IMR-90 (cell line): ENCODE data around the gene EYS. TPM values are rescaled to one million over a fixed set of nuclear protein-coding genes. Genes with fewer than 3 reads are reported as not detected.

ENCODE experiments used
- ATAC-seq: fragments of 200-7000 bp; cut with Tn5 transposase; 2 replicates; pipeline ENCODE4 v1.9.1; 2020; ENCODE audit warnings: low read depth, mild to moderate bottlenecking, moderate library complexity
- BruUV-seq: library from RNA; stranded (reverse); fragments of 400-500 nt; replicated peaks from 2 replicates; lab custom pipeline; 2021; lab: Mats Ljungman, UMichigan
- CTCF ChIA-PET: fragments of 300-600 bp; formaldehyde crosslinking; extraction: SDS; loops from one replicate; lab custom pipeline; 2021; ENCODE audit warnings: antibody characterized with exemption; lab: Yijun Ruan, JAX
- POLR2A ChIA-PET: fragments of 300-600 bp; sonication (Branson Sonifier 250); formaldehyde crosslinking; loops from one replicate; lab custom pipeline; 2022; ENCODE audit warnings: antibody characterized with exemption; ENCODE audit not compliant: unreplicated experiment; lab: Charles Lee
- DNase-seq: peaks from one replicate; pipeline ENCODE4 v3.0.0; 2013
- H2AFZ ChIP-seq: replicated peaks from 2 replicates; pipeline ENCODE3; 2013; ENCODE audit warnings: low read length, mild to moderate bottlenecking; ENCODE audit not compliant: poor library complexity
- H2AK5ac ChIP-seq: 2 replicates; pipeline ENCODE4 v1.6.1; 2013; ENCODE audit warnings: low read depth, low read length, inconsistent platforms
- H2AK9ac ChIP-seq: replicated peaks from 2 replicates; pipeline ENCODE3; 2013; ENCODE audit warnings: mild to moderate bottlenecking, low read depth, low read length, moderate library complexity; ENCODE audit not compliant: poor library complexity
- H2BK120ac ChIP-seq: 2 replicates; pipeline ENCODE4 v1.6.1; 2013; ENCODE audit warnings: low read depth, low read length, inconsistent platforms
- H2BK15ac ChIP-seq: 3 replicates; pipeline ENCODE4 v1.6.1; 2013; ENCODE audit warnings: low read depth, low read length, inconsistent platforms
- H2BK20ac ChIP-seq: 2 replicates; pipeline ENCODE4 v1.6.1; 2013; ENCODE audit warnings: low read depth, mild to moderate bottlenecking, inconsistent platforms, low read length, moderate library complexity
- H2BK5ac ChIP-seq: 2 replicates; pipeline ENCODE4 v1.6.1; 2013; ENCODE audit warnings: mild to moderate bottlenecking, low read depth, low read length, inconsistent platforms; ENCODE audit not compliant: poor library complexity, severe bottlenecking
- H3K14ac ChIP-seq: replicated peaks from 2 replicates; pipeline ENCODE4 v1.6.1; 2013; ENCODE audit warnings: low read depth, low read length, inconsistent platforms
- H3K18ac ChIP-seq: 2 replicates; pipeline ENCODE4 v1.6.1; 2013; ENCODE audit warnings: low read depth, low read length, control low read depth
- H3K23ac ChIP-seq: 2 replicates; pipeline ENCODE4 v1.6.1; 2013; ENCODE audit warnings: low read depth, low read length, inconsistent platforms
- H3K27ac ChIP-seq: 2 replicates; pipeline ENCODE4 v1.5.1; 2013; ENCODE audit warnings: mild to moderate bottlenecking, control low read depth, low read length; ENCODE audit not compliant: insufficient read depth
- H3K27me3 ChIP-seq: 2 replicates; pipeline ENCODE4 v1.6.1; 2013; ENCODE audit warnings: low read length; ENCODE audit not compliant: control insufficient read depth, insufficient read depth
- H3K36me3 ChIP-seq: 2 replicates; pipeline ENCODE4 v1.6.1; 2013; ENCODE audit warnings: low read length, mixed read lengths; ENCODE audit not compliant: control insufficient read depth, insufficient read depth
- H3K4ac ChIP-seq: 2 replicates; pipeline ENCODE4 v1.6.1; 2013; ENCODE audit warnings: low read depth, low read length, inconsistent platforms
- H3K4me1 ChIP-seq: 2 replicates; pipeline ENCODE4 v1.6.1; 2013; ENCODE audit warnings: low read length, mixed read lengths; ENCODE audit not compliant: control insufficient read depth, insufficient read depth
- H3K4me2 ChIP-seq: 2 replicates; pipeline ENCODE4 v1.6.1; 2013; ENCODE audit warnings: low read depth, mild to moderate bottlenecking, control low read depth, low read length, moderate library complexity
- H3K4me3 ChIP-seq: 2 replicates; pipeline ENCODE4 v1.5.1; 2013; ENCODE audit warnings: low read depth, mild to moderate bottlenecking, control low read depth, low read length, moderate library complexity; ENCODE audit not compliant: insufficient read depth
- H3K56ac ChIP-seq: 2 replicates; pipeline ENCODE4 v1.6.1; 2013; ENCODE audit warnings: low read length, inconsistent platforms; ENCODE audit not compliant: insufficient read depth; ENCODE audit errors: extremely low read depth
- H3K79me1 ChIP-seq, 2 experiments: 2 replicates each; pipeline ENCODE4 v1.6.1; 2013; ENCODE audit warnings: low read length in 2 of 2, inconsistent platforms in 1 of 2, low read depth in 1 of 2
- H3K9ac ChIP-seq: 2 replicates; pipeline ENCODE4 v1.6.1; 2013; ENCODE audit warnings: low read depth, low read length, control low read depth
- H3K9me1 ChIP-seq: 2 replicates; pipeline ENCODE4 v1.6.1; 2013; ENCODE audit warnings: low read length, inconsistent platforms; ENCODE audit not compliant: insufficient read depth
- H3K9me3 ChIP-seq: 2 replicates; pipeline ENCODE4 v1.6.1; 2013; ENCODE audit warnings: low read length; ENCODE audit not compliant: control insufficient read depth, insufficient read depth
- H4K20me1 ChIP-seq: 2 replicates; pipeline ENCODE4 v1.6.1; 2013; ENCODE audit warnings: low read length, inconsistent platforms; ENCODE audit not compliant: insufficient read depth
- H4K5ac ChIP-seq: 2 replicates; pipeline ENCODE4 v1.6.1; 2013; ENCODE audit warnings: mild to moderate bottlenecking, low read depth, low read length, control low read depth
- H4K8ac ChIP-seq, 2 experiments: 2 replicates each; pipeline ENCODE4 v1.6.1; 2013; ENCODE audit warnings: low read depth in 2 of 2, low read length in 2 of 2, control low read depth in 1 of 2, inconsistent platforms in 1 of 2
- H4K91ac ChIP-seq: 2 replicates; pipeline ENCODE4 v1.6.1; 2013; ENCODE audit warnings: low read depth, low read length, inconsistent platforms; ENCODE audit not compliant: insufficient read depth
- BHLHE40 ChIP-seq: fragments of 150-350 bp; IDR thresholded peaks from 2 replicates; pipeline ENCODE4 v1.6.1; 2016; ENCODE audit warnings: mild to moderate bottlenecking, low read depth, low read length
- CEBPB ChIP-seq: IDR thresholded peaks from 2 replicates; pipeline ENCODE4 v1.6.1; 2012; ENCODE audit warnings: low read depth, low read length, improper control_type of control experiment
- CHD1 ChIP-seq: IDR thresholded peaks from 2 replicates; pipeline ENCODE4 v1.6.1; 2012; ENCODE audit warnings: low read depth, low read length, improper control_type of control experiment
- CTCF ChIP-seq: conservative IDR thresholded peaks from 2 replicates; pipeline ENCODE4 v1.5.1; 2012; ENCODE audit warnings: mild to moderate bottlenecking, low read depth, low read length, improper control_type of control experiment
- ELK1 ChIP-seq: fragments of 150-350 bp; IDR thresholded peaks from 2 replicates; pipeline ENCODE4 v1.6.1; 2016; ENCODE audit warnings: low read depth, mild to moderate bottlenecking, low read length, moderate library complexity, borderline replicate concordance
- FOS ChIP-seq: fragments of 150-350 bp; IDR thresholded peaks from 2 replicates; pipeline ENCODE4 v1.6.1; 2016; ENCODE audit warnings: low read depth, low read length
- MAFK ChIP-seq: IDR thresholded peaks from 2 replicates; pipeline ENCODE4 v1.6.1; 2012; ENCODE audit warnings: low read depth, low read length, improper control_type of control experiment
- MAZ ChIP-seq: IDR thresholded peaks from 2 replicates; pipeline ENCODE4 v1.6.1; 2012; ENCODE audit warnings: low read depth, mild to moderate bottlenecking, low read length, improper control_type of control experiment, moderate library complexity, borderline replicate concordance
- MXI1 ChIP-seq: IDR thresholded peaks from 2 replicates; pipeline ENCODE4 v1.6.1; 2012; ENCODE audit warnings: low read depth, mild to moderate bottlenecking, low read length, moderate library complexity, borderline replicate concordance
- NFE2L2 ChIP-seq: fragments of 150-350 bp; IDR thresholded peaks from 2 replicates; pipeline ENCODE4 v1.6.1; 2016; ENCODE audit warnings: low read depth, mild to moderate bottlenecking, low read length
- POLR2A ChIP-seq: IDR thresholded peaks from 2 replicates; pipeline ENCODE4 v1.6.1; 2012; ENCODE audit warnings: mild to moderate bottlenecking, low read depth, low read length
- RAD21 ChIP-seq: IDR thresholded peaks from 2 replicates; pipeline ENCODE4 v1.6.1; 2012; ENCODE audit warnings: low read length, improper control_type of control experiment
- RCOR1 ChIP-seq: IDR thresholded peaks from 2 replicates; pipeline ENCODE4 v1.6.1; 2012; ENCODE audit warnings: mild to moderate bottlenecking, low read length, improper control_type of control experiment; ENCODE audit not compliant: insufficient replicate concordance
- RFX5 ChIP-seq: IDR thresholded peaks from 2 replicates; pipeline ENCODE4 v1.8.0; 2012; ENCODE audit warnings: low read depth, mild to moderate bottlenecking, low read length, moderate library complexity
- SMC3 ChIP-seq: fragments of 150-350 bp; IDR thresholded peaks from 2 replicates; pipeline ENCODE4 v1.6.1; 2016; ENCODE audit warnings: low read depth, mild to moderate bottlenecking, antibody characterized with exemption, low read length, moderate library complexity
- USF2 ChIP-seq: fragments of 150-350 bp; IDR thresholded peaks from 2 replicates; pipeline ENCODE4 v1.6.1; 2017; ENCODE audit warnings: mild to moderate bottlenecking, antibody characterized with exemption, low read length, low read depth
- dilution Hi-C: fragments of 300-500 bp; cut with HindIII; formaldehyde crosslinking; loops from one replicate; pipeline ENCODE4 v1.14.3; 2018; ENCODE audit warnings: low sequenced_read_pairs; ENCODE audit not compliant: unreplicated experiment
- in situ Hi-C: fragments of 300-500 bp; cut with MboI; formaldehyde crosslinking; loops from 3 replicates; pipeline ENCODE4 v1.14.3; 2019; ENCODE audit warnings: low sequenced_read_pairs, inconsistent platforms, mixed read lengths
- intact Hi-C: fragments of 100-400 bp; cut with micrococcal nuclease; formaldehyde crosslinking; loops from 2 replicates; pipeline ENCODE4 v1.10.0; 2022
- polyA plus RNA-seq, 3 experiments: library from polyadenylated mRNA; depleted of rRNA; stranded (reverse); fragments of >200 nt; gene quantifications; 2 replicates each; pipeline ENCODE4 v1.2.3, GENCODE V29; 2012; ENCODE audit warnings: low replicate concordance in 1 of 3
- total RNA-seq: library from RNA; depleted of rRNA; stranded (reverse); fragments of >200 nt; gene quantifications from 2 replicates; pipeline ENCODE4 v1.2.3, GENCODE V29; 2012

The EYS gene
- total and polyA plus RNA-seq, 2 of the 4 experiments (the other 2 are of a cell fraction), result under 0.01 TPM; not detected in 1

GRCh38 chr6:64214373-64214772, 1492.7 kb downstream of the EYS start:
- H3K18ac ChIP-seq, result no peak overlapping the region
- H3K9ac ChIP-seq, result no peak overlapping the region
- H2AK5ac ChIP-seq, result no peak overlapping the region
- no peak overlapping the region for H2BK20ac ChIP-seq
- H2AFZ ChIP-seq, result no peak overlapping the region
- H3K27me3 ChIP-seq, result no peaks in the 10 kb centered on the region
- no TSS peak for BruUV-seq
- H2AK9ac ChIP-seq, result no peak overlapping the region
- H4K5ac ChIP-seq, result no peak overlapping the region
- ChIA-PET POLR2A (no interaction called here), CTCF (no interaction called here)
- H3K56ac ChIP-seq, result no peak overlapping the region
- TF ChIP-seq NFE2L2 (no peak), CHD1 (no peak), FOS (no peak), RCOR1 (no peak), MAZ (no peak), RAD21 (no peak), USF2 (no peak), CTCF (no peak), RFX5 (no peak), ELK1 (no peak), MAFK (no peak), MXI1 (no peak), SMC3 (no peak), POLR2A (no peak), CEBPB (no peak), BHLHE40 (no peak)
- peaks cover 7% of the 10 kb centered on the region for H3K9me1 ChIP-seq
- no peaks in the 10 kb centered on the region for H3K79me1 ChIP-seq
- no peak overlapping the region for H4K8ac ChIP-seq
- H3K4me3 ChIP-seq, result no peak overlapping the region
- dilution Hi-C loops, result no loop called here
- ATAC-seq (no peak), DNase-seq (no peak)
- no peak overlapping the region for H3K4me2 ChIP-seq
- in situ Hi-C loops, result no loop called here
- H3K14ac ChIP-seq, result no peak overlapping the region
- no peaks in the 10 kb centered on the region for H4K20me1 ChIP-seq
- H3K4me1 ChIP-seq, result peaks cover 6% of the 10 kb centered on the region
- H2BK5ac ChIP-seq, result no peak overlapping the region
- H3K4ac ChIP-seq, result no peak overlapping the region
- no peaks in the 10 kb centered on the region for H3K9me3 ChIP-seq
- H3K36me3 ChIP-seq, result no peaks in the 10 kb centered on the region
- H2BK120ac ChIP-seq, result no peak overlapping the region
- H3K23ac ChIP-seq, result no peak overlapping the region
- no peak overlapping the region for H3K27ac ChIP-seq
- intact Hi-C loops, result no loop called here
- no peak overlapping the region for H2BK15ac ChIP-seq
- H4K91ac ChIP-seq, result no peak overlapping the region
